HG02938 (cell line): Measurements from ENCODE around the gene SLC26A1.

ENCODE experiments used
- ATAC-seq: cut with Tn5 transposase; IDR thresholded peaks from one replicate; pipeline ENCODE4 v1.9.1; 2021; ENCODE audit warnings: mild to moderate bottlenecking, moderate library complexity; ENCODE audit not compliant: unreplicated experiment

Gene SLC26A1

GRCh38 chr4:1014291-1015167 lies 21.3 kb upstream of the SLC26A1 start:
- no peak for ATAC-seq

- no peak for ATAC-seq
Measured at GRCh38 chr4:1013225-1014073, 20.2 kb upstream of the SLC26A1 start.

- no peak for ATAC-seq
Measured at GRCh38 chr4:1012034-1012739, 19.0 kb upstream of the SLC26A1 start.

GRCh38 chr4:1011666-1012033 lies 18.4 kb upstream of the SLC26A1 start:
- ATAC-seq, result no peak

- ATAC-seq, result no peak
Measured at GRCh38 chr4:1011022-1011665, 17.9 kb upstream of the SLC26A1 start, which contains the start of gene FGFRL1. FGFRL1 (plus strand) TSS chr4:1011626; CDS start chr4:1012486, 860 bp downstream.

GRCh38 chr4:1010395-1011021 lies 17.3 kb upstream of the SLC26A1 start:
- no peak for ATAC-seq

- ATAC-seq, result no peak
Measured at GRCh38 chr4:1009542-1010394, 16.6 kb upstream of the SLC26A1 start.

- no peak for ATAC-seq
Measured at GRCh38 chr4:1008840-1009541, 15.8 kb upstream of the SLC26A1 start.

GRCh38 chr4:1006856-1007255 lies 13.7 kb upstream of the SLC26A1 start:
- no peak for ATAC-seq

GRCh38 chr4:1004557-1005485 lies 11.6 kb upstream of the SLC26A1 start:
- ATAC-seq, result no peak

- no peak for ATAC-seq
Measured at GRCh38 chr4:1004071-1004418, 10.8 kb upstream of the SLC26A1 start.

- no peak for ATAC-seq
Measured at GRCh38 chr4:1003271-1004070, 10.3 kb upstream of the SLC26A1 start.

GRCh38 chr4:1002631-1003251 lies 9.5 kb upstream of the SLC26A1 start:
- ATAC-seq, result no peak

GRCh38 chr4:1002131-1002630 lies 9.0 kb upstream of the SLC26A1 start:
- no peak for ATAC-seq

- ATAC-seq, result no peak
Measured at GRCh38 chr4:1001561-1002130, 8.4 kb upstream of the SLC26A1 start.

- ATAC-seq, result no peak
Measured at GRCh38 chr4:1000686-1001260, 7.6 kb upstream of the SLC26A1 start.
